Measurements from ENCODE around the gene RNASEL.

RNASEL gene

DNA sequence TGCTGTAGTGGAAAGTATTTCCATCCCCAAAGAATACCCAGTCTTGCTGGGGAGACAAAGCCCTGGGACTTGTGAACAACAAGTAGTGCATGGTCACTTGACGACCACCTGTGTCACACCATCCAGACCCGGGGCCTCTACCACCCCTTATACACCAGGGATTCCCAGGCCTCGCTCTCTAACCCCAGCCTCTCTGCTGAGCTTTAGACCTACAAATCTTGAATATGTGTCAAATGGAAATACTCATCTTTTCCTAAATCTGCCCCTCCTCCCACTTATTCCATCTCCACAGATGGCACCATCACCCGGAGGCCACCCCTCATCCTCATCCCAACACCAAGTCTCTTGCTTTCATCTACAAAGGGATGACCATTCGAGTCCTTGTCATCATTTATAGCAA, 875 bp upstream of the RNASEL start:
- H3K4me2 ChIP-seq (ENCODE audit: low read length), result no peak overlapping the region
- peaks cover 19% of the 10 kb centered on the region for H3K4me1 ChIP-seq (ENCODE audit: control insufficient read depth, low read length)
- no peaks in the 10 kb centered on the region for H3K27me3 ChIP-seq (ENCODE audit: control insufficient read depth, low read length)
- TF ChIP-seq, protein P1, sequence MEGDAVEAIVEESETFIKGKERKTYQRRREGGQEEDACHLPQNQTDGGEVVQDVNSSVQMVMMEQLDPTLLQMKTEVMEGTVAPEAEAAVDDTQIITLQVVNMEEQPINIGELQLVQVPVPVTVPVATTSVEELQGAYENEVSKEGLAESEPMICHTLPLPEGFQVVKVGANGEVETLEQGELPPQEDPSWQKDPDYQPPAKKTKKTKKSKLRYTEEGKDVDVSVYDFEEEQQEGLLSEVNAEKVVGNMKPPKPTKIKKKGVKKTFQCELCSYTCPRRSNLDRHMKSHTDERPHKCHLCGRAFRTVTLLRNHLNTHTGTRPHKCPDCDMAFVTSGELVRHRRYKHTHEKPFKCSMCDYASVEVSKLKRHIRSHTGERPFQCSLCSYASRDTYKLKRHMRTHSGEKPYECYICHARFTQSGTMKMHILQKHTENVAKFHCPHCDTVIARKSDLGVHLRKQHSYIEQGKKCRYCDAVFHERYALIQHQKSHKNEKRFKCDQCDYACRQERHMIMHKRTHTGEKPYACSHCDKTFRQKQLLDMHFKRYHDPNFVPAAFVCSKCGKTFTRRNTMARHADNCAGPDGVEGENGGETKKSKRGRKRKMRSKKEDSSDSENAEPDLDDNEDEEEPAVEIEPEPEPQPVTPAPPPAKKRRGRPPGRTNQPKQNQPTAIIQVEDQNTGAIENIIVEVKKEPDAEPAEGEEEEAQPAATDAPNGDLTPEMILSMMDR (IDR thresholded peaks at IDR 0.05; ENCODE audit: low read depth, low read length, poor library complexity, severe bottlenecking), result no peak
- TF ChIP-seq EZH2phosphoT487 (IDR thresholded peaks at IDR 0.05; ENCODE audit: borderline replicate concordance, low read length), result no peak
- no peak overlapping the region for H3K4me3 ChIP-seq (ENCODE audit: low read length)
- H3K36me3 ChIP-seq (ENCODE audit: control insufficient read depth, low read length), result no peaks in the 10 kb centered on the region
- no peaks in the 10 kb centered on the region for H3K9me2 ChIP-seq (replicated peaks; ENCODE audit: control insufficient read depth, low read length)
- no peaks in the 10 kb centered on the region for H4K20me1 ChIP-seq (ENCODE audit: control insufficient read depth, insufficient read depth, low read depth, low read length)
- H3K27ac ChIP-seq (ENCODE audit: low read depth, low read length), result no peak overlapping the region
- no peaks in the 10 kb centered on the region for H3K9me3 ChIP-seq (ENCODE audit: control insufficient read depth, insufficient read depth, low read length)
- no peaks in the 10 kb centered on the region for H3K79me2 ChIP-seq (ENCODE audit: control insufficient read depth, low read length)
- H3F3A ChIP-seq (ENCODE audit: control insufficient read depth, insufficient read depth), result peaks cover 3% of the 10 kb centered on the region; the same call in 1 of the 2 replicates

DNA sequence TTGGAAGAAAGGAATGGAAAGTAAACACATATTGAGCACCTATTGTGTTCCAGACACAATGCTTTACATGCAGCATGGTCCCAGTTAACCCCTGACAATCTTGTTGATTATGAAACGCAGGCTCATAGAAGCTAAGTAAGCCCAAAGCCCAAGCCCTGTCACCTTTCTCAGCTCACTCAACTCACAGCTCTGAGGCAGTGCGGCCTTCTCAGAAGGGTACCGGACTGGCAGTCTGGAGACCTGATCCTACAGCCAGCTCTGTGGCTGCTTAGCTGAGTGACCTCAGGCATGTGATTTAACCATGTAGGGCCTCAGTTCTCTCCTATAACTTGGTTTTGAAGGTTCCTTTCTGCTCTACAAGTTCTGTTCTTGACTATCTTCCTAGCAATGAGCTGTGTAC, 464 bp upstream of the RNASEL start:
- TF ChIP-seq EZH2phosphoT487 (IDR thresholded peaks at IDR 0.05; ENCODE audit: borderline replicate concordance, low read length), result no peak
- TF ChIP-seq, protein P1 (IDR thresholded peaks at IDR 0.05; ENCODE audit: low read depth, low read length, poor library complexity, severe bottlenecking), result no peak
- H3K27ac ChIP-seq (ENCODE audit: low read depth, low read length), result no peak overlapping the region
- H3K36me3 ChIP-seq (ENCODE audit: control insufficient read depth, low read length), result no peaks in the 10 kb centered on the region
- peak overlapping the region; percentile 96 for H3K4me3 ChIP-seq (ENCODE audit: low read length)
- no peaks in the 10 kb centered on the region for H3K27me3 ChIP-seq (ENCODE audit: control insufficient read depth, low read length)
- H3K9me3 ChIP-seq (ENCODE audit: control insufficient read depth, insufficient read depth, low read length), result no peaks in the 10 kb centered on the region
- peaks cover 19% of the 10 kb centered on the region for H3K4me1 ChIP-seq (ENCODE audit: control insufficient read depth, low read length)
- H3F3A ChIP-seq (ENCODE audit: control insufficient read depth, insufficient read depth), result peaks cover 3% of the 10 kb centered on the region; the same call in 1 of the 2 replicates
- H3K4me2 ChIP-seq (ENCODE audit: low read length), result peak overlapping the region; percentile 98
- H3K9me2 ChIP-seq (replicated peaks; ENCODE audit: control insufficient read depth, low read length), result no peaks in the 10 kb centered on the region
- no peaks in the 10 kb centered on the region for H3K79me2 ChIP-seq (ENCODE audit: control insufficient read depth, low read length)
- no peaks in the 10 kb centered on the region for H4K20me1 ChIP-seq (ENCODE audit: control insufficient read depth, insufficient read depth, low read depth, low read length)

DNA sequence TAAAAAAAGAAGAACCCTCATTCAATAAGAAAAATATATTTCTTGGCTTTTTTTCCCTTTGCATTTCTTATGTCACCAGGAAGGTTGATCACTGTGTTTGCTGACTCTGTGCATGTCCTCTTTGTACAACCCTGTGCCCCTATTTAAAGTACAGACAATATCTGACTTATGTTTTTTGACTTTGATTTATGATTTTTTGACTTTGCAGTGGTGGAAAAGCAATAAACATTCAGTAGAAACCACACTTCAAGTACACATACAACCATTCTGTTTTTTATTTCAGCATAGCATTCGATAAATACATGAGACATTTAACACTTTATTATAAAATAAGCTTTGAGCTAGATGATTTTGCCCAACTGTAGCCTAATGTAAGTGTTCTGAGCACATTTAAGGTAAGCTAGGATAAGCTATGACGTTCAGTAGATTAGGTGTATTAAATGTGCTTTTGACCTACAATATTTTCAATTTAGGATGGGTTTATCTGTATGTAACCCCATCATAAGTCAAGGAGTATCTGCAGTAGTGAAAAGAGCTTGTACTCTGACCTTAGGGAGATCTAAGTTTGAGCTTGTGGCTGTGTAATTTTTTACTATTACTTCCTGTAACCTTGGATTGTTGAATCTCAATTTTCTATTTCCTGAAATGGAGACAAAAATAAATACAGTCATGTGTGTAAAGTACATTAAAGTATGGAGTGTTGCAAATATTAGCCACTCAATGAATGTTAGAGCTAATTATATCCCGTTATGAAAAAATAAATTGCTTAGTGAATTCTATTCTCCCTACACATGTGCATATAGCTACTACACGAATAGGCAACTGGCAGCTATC, 1.2 kb downstream of the RNASEL start:
- no peak overlapping the region for H3K27ac ChIP-seq (ENCODE audit: low read depth, low read length)
- TF ChIP-seq, protein P1 (IDR thresholded peaks at IDR 0.05; ENCODE audit: low read depth, low read length, poor library complexity, severe bottlenecking), result no peak
- TF ChIP-seq EZH2phosphoT487 (IDR thresholded peaks at IDR 0.05; ENCODE audit: borderline replicate concordance, low read length), result no peak
- H3K9me2 ChIP-seq (replicated peaks; ENCODE audit: control insufficient read depth, low read length), result no peaks in the 10 kb centered on the region
- H3K4me3 ChIP-seq (ENCODE audit: low read length), result peak overlapping the region; percentile 96
- H3K79me2 ChIP-seq (ENCODE audit: control insufficient read depth, low read length), result no peaks in the 10 kb centered on the region
- no peaks in the 10 kb centered on the region for H3K36me3 ChIP-seq (ENCODE audit: control insufficient read depth, low read length)
- no peaks in the 10 kb centered on the region for H3K27me3 ChIP-seq (ENCODE audit: control insufficient read depth, low read length)
- H3K9me3 ChIP-seq (ENCODE audit: control insufficient read depth, insufficient read depth, low read length), result no peaks in the 10 kb centered on the region
- no peaks in the 10 kb centered on the region for H4K20me1 ChIP-seq (ENCODE audit: control insufficient read depth, insufficient read depth, low read depth, low read length)
- peak overlapping the region; percentile 98 for H3K4me2 ChIP-seq (ENCODE audit: low read length)
- H3F3A ChIP-seq (ENCODE audit: control insufficient read depth, insufficient read depth), result no peaks in the 10 kb centered on the region; the same call in 1 of the 2 replicates
- peaks cover 19% of the 10 kb centered on the region for H3K4me1 ChIP-seq (ENCODE audit: control insufficient read depth, low read length)

Measured in DOHH2 (cell line).